CD4-positive, alpha-beta T cell treated with Interleukin-17A for 1 hour (primary cell): Measurements from ENCODE around the gene TSPY2.
"Not testable (repeated sequence)": the region's sequence is repeated elsewhere in the genome, so short reads cannot be mapped to it uniquely, and the experiment has no call there.

ENCODE experiments used
- DNase-seq: peaks from one replicate; pipeline ENCODE4 v3.0.0-alpha.2; 2020

Gene TSPY2

GRCh38 chrY:6245923-6246322 is at the start of gene TSPY2:
TSS of gene TSPY2 (plus strand) at chrY:6246223. CDS start at chrY:6246269, 46 bp downstream.
- not testable (repeated sequence) for DNase-seq

DNA sequence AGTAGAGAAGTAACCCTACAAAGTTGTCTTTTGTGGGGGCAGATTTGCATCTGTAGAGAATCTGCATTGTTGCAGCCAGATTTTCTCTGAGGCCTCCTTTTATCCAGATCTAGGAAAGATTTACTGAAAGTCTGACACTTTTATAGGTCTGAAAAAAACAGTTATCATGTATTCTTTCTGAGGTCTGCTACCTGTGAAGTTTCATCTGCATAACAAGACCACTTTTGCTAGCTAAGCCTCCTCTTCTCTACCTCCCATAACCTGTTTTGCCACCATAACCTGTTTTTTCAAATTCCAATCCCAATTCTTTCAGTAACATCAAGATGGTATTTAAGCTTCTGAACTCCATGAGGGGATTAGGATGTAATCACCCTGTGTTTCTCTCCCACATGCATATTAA is 36.5 kb upstream of the TSPY2 start:
- not testable (repeated sequence) for DNase-seq

- not testable (repeated sequence) for DNase-seq
Observed at GRCh38 chrY:6217045-6217444, 29.0 kb upstream of the TSPY2 start.

DNA sequence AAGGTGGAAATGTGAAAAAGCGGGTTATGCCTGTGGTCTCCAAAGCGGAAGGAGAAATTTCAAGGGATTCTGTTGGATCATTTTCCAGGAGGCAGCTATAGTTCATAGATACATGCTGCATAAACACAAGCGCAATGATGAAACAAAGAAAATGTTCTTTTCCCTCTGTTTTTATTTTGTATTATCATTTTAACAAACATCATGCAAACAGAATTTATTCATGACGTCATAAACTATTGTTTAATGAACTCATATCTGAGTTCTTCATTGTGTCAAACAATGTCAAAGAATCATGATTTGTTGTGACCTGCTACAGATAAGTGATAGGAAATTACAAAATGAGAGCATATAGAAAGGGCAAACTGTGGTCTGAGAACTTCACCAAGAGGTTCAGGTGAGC is 23.8 kb downstream of the TSPY2 start:
- DNase-seq: not testable (repeated sequence)
